Osteocyte (in vitro differentiated cells): Measurements from ENCODE around the gene STKLD1. TPM values are rescaled to one million over a fixed set of nuclear protein-coding genes. Genes with fewer than 3 reads are reported as not detected.

Experiments
- DNase-seq: peaks from one replicate; pipeline ENCODE4 v3.0.0; 2021; ENCODE audit warnings: mixed read lengths; ENCODE audit not compliant: unreplicated experiment; ENCODE audit errors: extremely low spot score
- H3K27ac Mint-ChIP-seq: one replicate; pipeline ENCODE4 v1.8.0; 2021; ENCODE audit warnings: mild to moderate bottlenecking, mixed read lengths; ENCODE audit not compliant: unreplicated experiment
- H3K27me3 Mint-ChIP-seq: one replicate; pipeline ENCODE4 v1.8.0; 2021; ENCODE audit warnings: mixed read lengths; ENCODE audit not compliant: unreplicated experiment
- H3K36me3 Mint-ChIP-seq: one replicate; pipeline ENCODE4 v1.8.0; 2021; ENCODE audit warnings: mixed read lengths; ENCODE audit not compliant: unreplicated experiment
- H3K4me1 Mint-ChIP-seq: one replicate; pipeline ENCODE4 v1.8.0; 2021; ENCODE audit warnings: mixed read lengths; ENCODE audit not compliant: unreplicated experiment
- H3K4me3 Mint-ChIP-seq: one replicate; pipeline ENCODE4 v1.8.0; 2021; ENCODE audit warnings: mild to moderate bottlenecking, moderate library complexity, mixed read lengths; ENCODE audit not compliant: unreplicated experiment
- H3K9me3 Mint-ChIP-seq: one replicate; pipeline ENCODE4 v1.8.0; 2021; ENCODE audit warnings: mixed read lengths; ENCODE audit not compliant: unreplicated experiment
- total RNA-seq: library from RNA; stranded (reverse); gene quantifications from 2 replicates; pipeline ENCODE4 v1.2.1, GENCODE V29; 2021
- TF ChIP-seq, protein P1 (sequence below): fragments of 200-600 bp; sonication (generic); IDR thresholded peaks from 2 replicates; pipeline ENCODE4 v1.5.0; 2021; ENCODE audit warnings: antibody characterized with exemption, mild to moderate bottlenecking, moderate library complexity

The STKLD1 gene
- total RNA-seq, 1 donor from 2014 or later = 5.1 TPM

DNA sequence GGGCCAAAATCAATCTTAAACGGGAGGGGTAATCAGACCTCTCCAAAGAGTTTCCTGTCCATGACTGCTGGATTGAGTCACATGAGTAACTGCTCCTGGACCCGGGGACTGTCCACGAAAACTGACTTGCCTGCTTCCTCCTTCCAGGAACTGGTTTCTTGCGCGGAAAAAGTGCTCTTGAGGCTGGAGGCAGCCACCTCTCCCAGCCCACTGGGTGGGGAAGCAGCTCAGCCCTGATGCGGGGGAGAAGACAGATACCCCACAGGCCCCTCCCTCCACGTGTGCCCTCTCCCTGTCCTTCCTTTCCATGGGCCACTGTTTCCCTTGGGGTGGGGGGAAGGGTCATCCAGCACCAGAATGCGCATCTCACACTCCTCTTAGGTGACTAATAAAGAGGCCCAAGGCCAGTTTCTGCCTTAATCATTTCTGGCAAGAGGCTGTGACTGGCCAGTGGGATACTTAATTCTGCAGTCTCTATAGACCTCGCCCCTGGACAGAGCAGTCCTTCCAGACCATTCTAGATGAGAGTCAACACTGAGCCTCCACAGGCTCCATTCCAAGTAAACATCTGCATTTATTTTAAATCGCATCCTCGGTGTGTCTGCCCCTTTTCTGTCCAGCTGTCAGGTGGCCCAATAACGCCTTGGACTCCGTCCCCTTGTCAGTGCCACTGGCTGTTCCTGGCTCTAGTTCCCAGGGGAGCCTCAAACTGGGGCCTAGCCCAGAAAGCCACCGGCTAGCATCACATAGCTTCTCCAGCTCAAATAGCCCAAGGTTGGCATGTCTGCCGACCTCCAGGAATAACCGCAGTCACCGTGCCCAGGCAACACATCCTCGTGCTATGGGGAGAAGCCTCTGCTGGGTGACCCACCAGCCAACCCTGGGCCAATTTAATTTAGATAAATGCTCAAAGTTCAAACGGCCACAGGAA, 29.6 kb downstream of the STKLD1 start:
- no peak for DNase-seq
- H3K9me3 Mint-ChIP-seq = no peaks in the 10 kb centered on the region
- H3K27me3 Mint-ChIP-seq = no peaks in the 10 kb centered on the region
- H3K4me1 Mint-ChIP-seq = peaks cover 2% of the 10 kb centered on the region
- H3K27ac Mint-ChIP-seq = no peak overlapping the region
- peaks cover 38% of the 10 kb centered on the region for H3K36me3 Mint-ChIP-seq
- H3K4me3 Mint-ChIP-seq = no peak overlapping the region
- TF ChIP-seq, protein P1, sequence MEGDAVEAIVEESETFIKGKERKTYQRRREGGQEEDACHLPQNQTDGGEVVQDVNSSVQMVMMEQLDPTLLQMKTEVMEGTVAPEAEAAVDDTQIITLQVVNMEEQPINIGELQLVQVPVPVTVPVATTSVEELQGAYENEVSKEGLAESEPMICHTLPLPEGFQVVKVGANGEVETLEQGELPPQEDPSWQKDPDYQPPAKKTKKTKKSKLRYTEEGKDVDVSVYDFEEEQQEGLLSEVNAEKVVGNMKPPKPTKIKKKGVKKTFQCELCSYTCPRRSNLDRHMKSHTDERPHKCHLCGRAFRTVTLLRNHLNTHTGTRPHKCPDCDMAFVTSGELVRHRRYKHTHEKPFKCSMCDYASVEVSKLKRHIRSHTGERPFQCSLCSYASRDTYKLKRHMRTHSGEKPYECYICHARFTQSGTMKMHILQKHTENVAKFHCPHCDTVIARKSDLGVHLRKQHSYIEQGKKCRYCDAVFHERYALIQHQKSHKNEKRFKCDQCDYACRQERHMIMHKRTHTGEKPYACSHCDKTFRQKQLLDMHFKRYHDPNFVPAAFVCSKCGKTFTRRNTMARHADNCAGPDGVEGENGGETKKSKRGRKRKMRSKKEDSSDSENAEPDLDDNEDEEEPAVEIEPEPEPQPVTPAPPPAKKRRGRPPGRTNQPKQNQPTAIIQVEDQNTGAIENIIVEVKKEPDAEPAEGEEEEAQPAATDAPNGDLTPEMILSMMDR = no peak

DNA sequence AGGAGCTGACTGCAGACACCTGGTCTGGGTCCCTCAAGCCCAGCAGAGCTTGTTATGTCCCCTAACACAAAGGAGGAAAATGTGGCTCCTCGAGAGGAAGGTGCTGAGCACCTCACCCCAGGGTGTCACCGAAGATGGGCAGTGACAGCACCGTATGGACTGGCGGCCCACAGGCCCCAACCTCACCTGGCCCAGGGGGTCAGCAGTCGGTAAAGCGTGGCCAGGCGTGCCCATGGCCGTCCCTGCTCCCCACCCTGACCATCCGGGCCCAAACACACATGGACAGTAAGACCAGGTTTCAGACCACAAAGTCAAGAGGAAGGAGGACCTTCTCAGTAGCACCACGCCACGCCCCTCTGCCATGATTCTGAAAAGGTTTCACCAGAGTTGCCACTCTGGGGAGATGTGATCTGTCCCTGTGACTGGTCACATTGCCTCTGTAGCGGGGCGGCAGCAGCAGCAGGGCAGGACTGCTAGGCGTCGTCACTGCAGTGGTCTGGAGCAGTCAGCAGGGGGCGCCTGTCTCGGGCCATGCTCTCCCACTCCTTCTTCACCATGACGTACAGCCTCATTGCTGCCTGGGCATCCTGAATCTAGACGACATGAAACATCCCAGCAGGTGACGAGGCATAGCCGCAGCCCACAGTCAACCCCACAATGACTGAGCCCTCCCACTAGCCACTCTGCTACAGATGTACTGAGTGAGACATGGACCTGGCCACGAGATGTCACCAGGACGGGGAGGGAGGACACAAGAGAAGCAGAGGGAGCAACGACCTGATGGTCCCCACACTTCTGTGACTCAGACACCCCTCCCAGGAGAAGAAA, 30.5 kb downstream of the STKLD1 start:
- peaks cover 2% of the 10 kb centered on the region for H3K4me1 Mint-ChIP-seq
- H3K27me3 Mint-ChIP-seq = no peaks in the 10 kb centered on the region
- peaks cover 41% of the 10 kb centered on the region for H3K36me3 Mint-ChIP-seq
- TF ChIP-seq, protein P1 = peak; percentile 90
- H3K9me3 Mint-ChIP-seq = no peaks in the 10 kb centered on the region
- peak; percentile 91 for DNase-seq
- no peak overlapping the region for H3K27ac Mint-ChIP-seq
- H3K4me3 Mint-ChIP-seq = no peak overlapping the region

DNA sequence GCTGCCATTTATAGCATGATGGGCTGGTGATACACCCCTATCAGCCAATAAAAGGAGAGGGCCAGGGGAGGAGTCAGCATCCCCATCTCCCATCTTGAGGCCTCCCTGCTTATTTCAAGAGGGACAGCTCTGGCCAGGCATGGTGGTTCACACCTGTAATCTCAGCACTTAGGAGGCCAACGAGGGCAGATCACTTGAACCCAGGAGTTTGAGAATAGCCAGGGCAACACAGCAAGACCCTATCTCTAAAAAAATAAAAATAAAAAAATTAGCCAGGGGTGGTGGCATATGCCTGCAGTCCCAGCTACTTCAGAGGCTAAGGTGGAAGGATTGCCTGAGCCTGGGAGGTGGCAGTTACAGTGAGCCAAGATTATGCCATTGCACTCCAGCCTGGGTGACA, 31.9 kb downstream of the STKLD1 start:
- H3K27me3 Mint-ChIP-seq = no peaks in the 10 kb centered on the region
- TF ChIP-seq, protein P1 = no peak

DNA sequence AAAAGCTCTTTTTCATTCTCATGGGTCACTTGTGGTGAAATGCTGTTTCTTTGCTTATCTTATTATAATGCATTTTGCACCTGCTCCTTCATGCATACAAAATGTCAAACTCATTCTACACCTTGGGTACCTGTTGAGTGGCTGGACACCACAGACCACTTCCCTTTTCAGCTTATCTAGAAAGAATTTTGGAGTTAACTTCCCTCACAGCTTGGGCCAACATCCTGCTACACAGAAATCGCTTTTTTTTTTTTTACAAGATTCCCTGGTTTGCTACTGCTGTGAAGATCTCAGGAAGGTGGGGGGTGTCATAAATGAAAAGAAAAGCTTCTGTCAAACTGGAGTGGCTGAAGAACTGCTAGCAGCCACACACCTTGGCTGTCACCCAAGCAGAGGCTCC, 39.0 kb downstream of the STKLD1 start:
- no peak for DNase-seq
- Mint-ChIP-seq H3K27ac (no peak overlapping the region), H3K4me3 (no peak overlapping the region), H3K27me3 (no peaks in the 10 kb centered on the region), H3K4me1 (peaks cover 30% of the 10 kb centered on the region), H3K36me3 (peaks cover 24% of the 10 kb centered on the region), H3K9me3 (no peaks in the 10 kb centered on the region)
- TF ChIP-seq, protein P1 = no peak

More for the DNA sequence above, 31.9 kb downstream of the STKLD1 start:
- DNase-seq = no peak
- no peak overlapping the region for H3K4me3 Mint-ChIP-seq
- peaks cover 44% of the 10 kb centered on the region for H3K36me3 Mint-ChIP-seq
- no peak overlapping the region for H3K27ac Mint-ChIP-seq
- peaks cover 2% of the 10 kb centered on the region for H3K4me1 Mint-ChIP-seq
- no peaks in the 10 kb centered on the region for H3K9me3 Mint-ChIP-seq
